Neural cell (in vitro differentiated cells): ENCODE measurements around the gene CACNA1F. TPM values are rescaled to one million over a fixed set of nuclear protein-coding genes. Genes with fewer than 3 reads are reported as not detected.

Experiments
- H2AFZ ChIP-seq: fragments of 200-600, 300-800 bp; sonication (generic), shearing (Covaris generic); 2 replicates; pipeline ENCODE4 v1.6.0; 2014; ENCODE audit warnings: low read depth, mild to moderate bottlenecking, antibody characterized with exemption, low read length, moderate library complexity
- H3F3A ChIP-seq: fragments of 200-600 bp; shearing (Covaris generic); 2 replicates; pipeline ENCODE4 v1.6.1; 2016; ENCODE audit warnings: mild to moderate bottlenecking, moderate library complexity, mixed read lengths, antibody characterized with exemption, low read length; ENCODE audit not compliant: insufficient read depth, poor library complexity, severe bottlenecking
- H3K27ac ChIP-seq: fragments of 200-600, 300-800 bp; sonication (generic), shearing (Covaris generic); 2 replicates; pipeline ENCODE4 v1.5.1; 2014; ENCODE audit warnings: mild to moderate bottlenecking, low read length, moderate library complexity
- H3K27me3 ChIP-seq: fragments of 300-800, 200-600 bp; sonication (generic), shearing (Covaris generic); 2 replicates; pipeline ENCODE4 v1.6.0; 2014; ENCODE audit warnings: mild to moderate bottlenecking, low read depth, low read length, moderate library complexity; ENCODE audit not compliant: insufficient read depth
- H3K36me3 ChIP-seq: fragments of 300-800, 200-600 bp; sonication (generic), shearing (Covaris generic); 2 replicates; pipeline ENCODE4 v1.5.1; 2014; ENCODE audit warnings: mild to moderate bottlenecking, antibody characterized with exemption, low read length, moderate library complexity; ENCODE audit not compliant: insufficient read depth
- H3K4me2 ChIP-seq: fragments of 300-800, 200-600 bp; sonication (generic), shearing (Covaris generic); 2 replicates; pipeline ENCODE4 v1.6.0; 2014; ENCODE audit warnings: mild to moderate bottlenecking, low read length
- H3K4me3 ChIP-seq: fragments of 300-800, 200-600 bp; sonication (generic), shearing (Covaris generic); 2 replicates; pipeline ENCODE4 v1.5.1; 2014; ENCODE audit warnings: mild to moderate bottlenecking, low read length, moderate library complexity
- H3K79me2 ChIP-seq: fragments of 200-600 bp; shearing (Covaris generic); replicated peaks from 2 replicates; pipeline ENCODE4 v1.6.0; 2014; ENCODE audit warnings: mild to moderate bottlenecking, low read length, moderate library complexity; ENCODE audit not compliant: insufficient read depth
- H3K9ac ChIP-seq: fragments of 300-800, 200-600 bp; sonication (generic), shearing (Covaris generic); 2 replicates; pipeline ENCODE4 v1.6.1; 2016; ENCODE audit warnings: mild to moderate bottlenecking, low read length, mixed read lengths
- H3K9me2 ChIP-seq: fragments of 200-600 bp; shearing (Covaris generic); 2 replicates; pipeline ENCODE4 v1.6.1; 2016; ENCODE audit warnings: mild to moderate bottlenecking, low read length, mixed read lengths; ENCODE audit not compliant: insufficient read depth
- H3K9me3 ChIP-seq: fragments of 200-600, 300-800 bp; sonication (generic), shearing (Covaris generic); 2 replicates; pipeline ENCODE4 v1.6.1; 2016; ENCODE audit warnings: mild to moderate bottlenecking, mixed run types, low read length, moderate library complexity, mixed read lengths
- H4K20me1 ChIP-seq: fragments of 200-600 bp; shearing (Covaris generic); 2 replicates; pipeline ENCODE4 v1.6.1; 2016; ENCODE audit warnings: mild to moderate bottlenecking, mixed run types; ENCODE audit not compliant: insufficient read depth
- EP300 ChIP-seq: fragments of 450-650 bp; conservative IDR thresholded peaks from 2 replicates; pipeline ENCODE4 v1.6.1; 2014; ENCODE audit warnings: antibody characterized with exemption, mild to moderate bottlenecking, moderate library complexity; ENCODE audit not compliant: poor library complexity, severe bottlenecking
- EZH2 ChIP-seq: fragments of 200-600, 300-800 bp; shearing (Covaris generic), sonication (generic); IDR thresholded peaks from 2 replicates; pipeline ENCODE4 v1.6.1; 2014; ENCODE audit warnings: antibody characterized with exemption, low read length, borderline replicate concordance, mild to moderate bottlenecking; ENCODE audit not compliant: insufficient read depth, poor library complexity, severe bottlenecking
- POLR2AphosphoS5 ChIP-seq: IDR thresholded peaks from 2 replicates; pipeline ENCODE4 v1.6.1; 2012
- RAD21 ChIP-seq: fragments of 450-650 bp; conservative IDR thresholded peaks from 2 replicates; pipeline ENCODE4 v1.6.1; 2014; ENCODE audit warnings: antibody characterized with exemption, mild to moderate bottlenecking, moderate library complexity
- SMC3 ChIP-seq: fragments of 450-650 bp; conservative IDR thresholded peaks from 2 replicates; pipeline ENCODE4 v1.6.1; 2014; ENCODE audit warnings: antibody characterized with exemption, mild to moderate bottlenecking, moderate library complexity; ENCODE audit not compliant: poor library complexity
- TAF1 ChIP-seq: IDR thresholded peaks from 2 replicates; pipeline ENCODE4 v1.6.1; 2012; ENCODE audit warnings: low read depth
- polyA plus RNA-seq: library from polyadenylated mRNA; depleted of rRNA; stranded (reverse); fragments of >200 nt; gene quantifications from 2 replicates; pipeline ENCODE4 v1.2.3, GENCODE V29; 2014
- TF ChIP-seq, protein P1 (sequence below): IDR thresholded peaks from 2 replicates; pipeline ENCODE4 v1.6.1; 2012; ENCODE audit warnings: borderline replicate concordance

CACNA1F gene
- polyA plus RNA-seq, 1 donor from 2014 or later: not detected

DNA sequence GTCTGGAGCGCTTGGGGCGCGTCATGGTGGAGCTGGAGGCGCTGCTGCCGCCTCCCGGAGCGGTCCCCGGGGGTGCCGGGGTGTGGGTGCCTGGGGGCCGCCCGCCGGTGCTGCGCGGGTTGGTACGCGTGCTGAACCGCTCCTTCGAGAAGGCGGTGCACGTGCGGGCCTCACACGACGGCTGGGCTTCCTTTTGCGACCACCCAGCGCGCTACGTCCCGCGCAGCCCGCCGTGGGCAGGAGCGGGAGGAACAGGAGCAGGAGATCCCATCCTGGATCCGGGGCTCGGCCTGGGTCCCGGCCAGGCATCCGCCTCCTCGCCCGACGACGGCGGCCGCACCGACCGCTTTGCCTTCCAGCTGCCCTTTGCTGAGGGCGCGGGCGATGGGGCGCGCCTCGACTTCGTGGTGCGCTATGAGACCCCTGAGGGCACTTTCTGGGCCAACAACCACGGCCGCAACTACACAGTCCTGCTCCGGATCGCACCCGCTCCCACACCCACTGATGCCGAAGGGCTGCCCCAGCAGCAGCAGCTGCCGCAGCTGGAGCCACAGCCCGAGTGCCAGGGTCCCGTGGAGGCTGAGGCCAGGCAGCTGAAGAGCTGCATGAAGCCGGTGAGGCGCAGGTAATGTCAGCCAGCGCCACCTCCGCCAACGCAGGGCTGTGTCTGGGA is 37.2 kb upstream of the CACNA1F start:
- Histone ChIP-seq H3K4me3 (peak overlapping the region; percentile 69), H3K9ac (peak overlapping the region; percentile 87), H3K79me2 (peaks cover 6% of the 10 kb centered on the region), H2AFZ (no peak overlapping the region), H4K20me1 (no peaks in the 10 kb centered on the region), H3K36me3 (no peaks in the 10 kb centered on the region), H3K9me3 (no peaks in the 10 kb centered on the region), H3K27ac (peak overlapping the region; percentile 98), H3K27me3 (no peaks in the 10 kb centered on the region), H3K4me2 (no peak overlapping the region), H3K9me2 (no peaks in the 10 kb centered on the region), H3F3A (no peaks in the 10 kb centered on the region)
- TF ChIP-seq TAF1: no peak
- TF ChIP-seq RAD21: no peak
- TF ChIP-seq, protein P1, sequence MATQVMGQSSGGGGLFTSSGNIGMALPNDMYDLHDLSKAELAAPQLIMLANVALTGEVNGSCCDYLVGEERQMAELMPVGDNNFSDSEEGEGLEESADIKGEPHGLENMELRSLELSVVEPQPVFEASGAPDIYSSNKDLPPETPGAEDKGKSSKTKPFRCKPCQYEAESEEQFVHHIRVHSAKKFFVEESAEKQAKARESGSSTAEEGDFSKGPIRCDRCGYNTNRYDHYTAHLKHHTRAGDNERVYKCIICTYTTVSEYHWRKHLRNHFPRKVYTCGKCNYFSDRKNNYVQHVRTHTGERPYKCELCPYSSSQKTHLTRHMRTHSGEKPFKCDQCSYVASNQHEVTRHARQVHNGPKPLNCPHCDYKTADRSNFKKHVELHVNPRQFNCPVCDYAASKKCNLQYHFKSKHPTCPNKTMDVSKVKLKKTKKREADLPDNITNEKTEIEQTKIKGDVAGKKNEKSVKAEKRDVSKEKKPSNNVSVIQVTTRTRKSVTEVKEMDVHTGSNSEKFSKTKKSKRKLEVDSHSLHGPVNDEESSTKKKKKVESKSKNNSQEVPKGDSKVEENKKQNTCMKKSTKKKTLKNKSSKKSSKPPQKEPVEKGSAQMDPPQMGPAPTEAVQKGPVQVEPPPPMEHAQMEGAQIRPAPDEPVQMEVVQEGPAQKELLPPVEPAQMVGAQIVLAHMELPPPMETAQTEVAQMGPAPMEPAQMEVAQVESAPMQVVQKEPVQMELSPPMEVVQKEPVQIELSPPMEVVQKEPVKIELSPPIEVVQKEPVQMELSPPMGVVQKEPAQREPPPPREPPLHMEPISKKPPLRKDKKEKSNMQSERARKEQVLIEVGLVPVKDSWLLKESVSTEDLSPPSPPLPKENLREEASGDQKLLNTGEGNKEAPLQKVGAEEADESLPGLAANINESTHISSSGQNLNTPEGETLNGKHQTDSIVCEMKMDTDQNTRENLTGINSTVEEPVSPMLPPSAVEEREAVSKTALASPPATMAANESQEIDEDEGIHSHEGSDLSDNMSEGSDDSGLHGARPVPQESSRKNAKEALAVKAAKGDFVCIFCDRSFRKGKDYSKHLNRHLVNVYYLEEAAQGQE: no peak
- no peak for TF ChIP-seq SMC3
- TF ChIP-seq EZH2: no peak

GRCh38 chrX:49269767-49270248 is 36.7 kb upstream of the CACNA1F start, which contains the start of gene PPP1R3F:
TSS of gene PPP1R3F (plus strand) at chrX:49269793. CDS start at chrX:49269870, 77 bp downstream.
- H2AFZ ChIP-seq: peak within 1 kb of the TSS; percentile 56
- no peak within 1 kb of the TSS for H3K4me2 ChIP-seq

More at GRCh38 chrX:49269767-49270248, 36.7 kb upstream of the CACNA1F start, which contains the start of gene PPP1R3F:
- H3K79me2 ChIP-seq: peaks cover 6% of the 10 kb centered on the region
- no peaks in the 10 kb centered on the region for H3K9me2 ChIP-seq
- peak within 1 kb of the TSS; percentile 87 for H3K9ac ChIP-seq
- no peaks in the 10 kb centered on the region for H3K36me3 ChIP-seq
- H3K4me3 ChIP-seq: peak within 1 kb of the TSS; percentile 69
- H3F3A ChIP-seq: no peaks in the 10 kb centered on the region
- TF ChIP-seq TAF1: peak; percentile 54
- TF ChIP-seq POLR2AphosphoS5: peak; percentile 55
- peak; percentile 34 for TF ChIP-seq SMC3
- TF ChIP-seq, protein P1: peak; percentile 28
- TF ChIP-seq EP300: no peak
- no peaks in the 10 kb centered on the region for H3K9me3 ChIP-seq
- no peaks in the 10 kb centered on the region for H4K20me1 ChIP-seq
- H3K27me3 ChIP-seq: no peaks in the 10 kb centered on the region
- peak within 1 kb of the TSS; percentile 98 for H3K27ac ChIP-seq
